GM19455 (cell line): ENCODE data around the gene SAP130.

ENCODE experiments used
- ATAC-seq: cut with Tn5 transposase; IDR thresholded peaks from one replicate; pipeline ENCODE4 v1.9.1; 2021; ENCODE audit not compliant: unreplicated experiment

Gene SAP130

GRCh38 chr2:127897531-127898211, 130.2 kb downstream of the SAP130 start:
- ATAC-seq, result no peak

- ATAC-seq, result no peak
Observed at GRCh38 chr2:127893494-127893893, 134.4 kb downstream of the SAP130 start.

- no peak for ATAC-seq
Observed at GRCh38 chr2:127893033-127893432, 134.8 kb downstream of the SAP130 start.

GRCh38 chr2:127891811-127892210, 136.0 kb downstream of the SAP130 start:
- no peak for ATAC-seq
